SK-N-SH treated with all-trans-retinoic acid at 6 μM for 48 hours (cell line): ENCODE data around the gene BCKDHB.

Experiments used
- ISL1 ChIP-seq: fragments of 250-450 bp; sonication (Bioruptor Pico); IDR thresholded peaks from 2 replicates; pipeline ENCODE4 v2.1.2; 2022; ENCODE audit warnings: mild to moderate bottlenecking, moderate library complexity
- ZFP30 ChIP-seq: fragments of 450-650 bp; formaldehyde crosslinking; IDR thresholded peaks from 2 replicates; pipeline ENCODE4 v1.5.0; 2022; ENCODE audit warnings: mild to moderate bottlenecking, moderate library complexity

DNA sequence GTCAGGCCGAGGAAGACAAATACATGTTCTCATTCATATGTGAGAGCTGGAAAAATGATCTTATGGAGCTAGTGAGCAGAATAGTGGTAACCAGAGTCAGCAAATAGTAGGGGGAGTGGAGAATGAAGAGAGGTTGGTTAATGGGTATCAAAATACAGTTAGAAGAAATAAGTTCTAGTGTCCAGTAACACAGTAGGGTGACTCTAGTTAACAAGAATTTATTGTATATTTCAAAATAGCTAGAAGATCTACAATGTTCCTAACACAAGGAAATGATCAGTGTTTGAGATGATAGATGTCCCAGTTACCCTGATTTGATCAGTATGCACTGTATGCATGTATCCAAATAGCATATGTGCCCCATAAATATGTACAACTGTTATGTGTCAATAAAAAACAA, 128.4 kb downstream of the BCKDHB start:
- TF ChIP-seq ISL1 (CRISPR knock-in tag) (no peak), ZFP30 (no peak)
